CMK (cell line): ENCODE measurements around the gene USP40.

Experiments
- DNase-seq: peaks from one replicate; pipeline ENCODE4 v3.0.0-alpha.2; 2010; ENCODE audit warnings: low read depth

The USP40 gene

DNA sequence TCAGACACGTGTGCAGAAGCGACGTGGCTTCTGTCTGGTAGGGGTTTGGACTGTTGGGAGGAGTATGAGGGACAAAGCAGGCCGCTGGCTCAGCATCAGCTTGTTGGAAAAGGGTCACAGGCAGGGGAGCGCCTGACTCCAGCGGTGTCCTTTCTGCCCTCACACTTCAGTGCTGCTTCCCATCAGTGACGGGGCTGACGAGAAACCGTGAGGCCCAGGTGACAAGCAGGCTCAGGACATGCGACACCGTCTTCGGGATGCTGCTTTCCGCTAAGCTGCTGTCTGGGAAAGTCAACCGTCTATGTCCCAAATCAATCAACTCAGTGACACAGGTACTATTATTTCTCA, 90.5 kb downstream of the USP40 start:
- DNase-seq, result no peak

DNA sequence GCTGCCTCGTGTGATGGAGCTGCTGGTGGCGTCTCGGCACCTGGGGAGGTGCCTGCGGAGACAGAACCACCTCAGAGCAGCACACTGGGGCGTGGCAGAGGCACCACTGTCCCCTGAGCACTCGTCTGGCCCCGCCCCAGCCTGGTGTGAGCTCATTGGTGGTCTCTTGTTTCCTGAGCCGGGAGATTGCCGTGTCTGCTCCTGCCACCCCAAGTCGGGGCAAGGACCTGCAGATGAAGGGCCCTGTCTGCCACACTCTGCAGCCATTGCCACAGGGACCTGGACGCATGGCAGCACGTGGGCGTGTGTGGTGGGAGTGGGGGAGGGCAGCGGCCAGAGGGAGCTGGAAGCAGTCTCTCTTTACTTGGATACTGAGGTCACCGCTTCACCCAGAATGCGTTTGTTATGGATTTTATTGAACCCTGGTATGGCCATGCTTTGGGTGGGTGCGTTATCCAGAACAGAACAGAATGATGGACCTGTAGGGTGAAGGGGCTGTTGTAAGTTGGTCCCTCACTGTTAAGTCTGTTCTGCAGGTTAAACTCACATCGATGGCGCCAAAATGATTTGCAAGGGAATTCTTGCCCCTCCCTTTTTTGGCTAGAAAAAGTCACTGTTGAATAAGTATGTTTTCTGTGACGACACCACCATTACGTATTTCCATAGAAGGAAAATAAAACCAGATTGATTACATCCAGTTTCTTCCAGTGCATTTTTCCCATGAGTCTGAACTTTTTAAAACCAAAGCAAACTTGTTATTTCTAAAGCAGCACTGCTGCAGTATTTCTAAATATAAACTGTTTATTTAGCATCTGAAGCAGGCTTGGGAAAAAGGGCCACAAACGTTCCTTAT, 92.0 kb downstream of the USP40 start:
- DNase-seq, result no peak

DNA sequence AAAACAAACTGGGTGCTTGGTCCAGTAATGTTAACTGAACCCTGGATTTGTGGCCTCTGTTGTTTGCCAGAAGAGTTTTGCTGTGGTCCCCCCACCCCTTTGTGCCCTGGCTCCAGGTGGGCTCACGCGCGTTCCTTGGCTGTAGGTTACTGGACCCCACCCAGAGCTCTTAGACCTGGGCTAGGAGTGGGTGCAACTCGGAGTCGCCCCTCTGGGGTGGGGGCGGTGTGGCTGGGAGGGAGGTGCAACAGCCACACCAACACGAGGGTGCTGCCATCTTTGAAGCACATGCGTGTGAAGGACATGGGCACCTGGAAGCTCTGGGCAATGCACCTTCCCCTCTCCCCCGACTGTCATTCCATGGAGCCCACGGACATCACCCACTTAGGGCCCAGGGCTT, 92.7 kb downstream of the USP40 start:
- no peak for DNase-seq

DNA sequence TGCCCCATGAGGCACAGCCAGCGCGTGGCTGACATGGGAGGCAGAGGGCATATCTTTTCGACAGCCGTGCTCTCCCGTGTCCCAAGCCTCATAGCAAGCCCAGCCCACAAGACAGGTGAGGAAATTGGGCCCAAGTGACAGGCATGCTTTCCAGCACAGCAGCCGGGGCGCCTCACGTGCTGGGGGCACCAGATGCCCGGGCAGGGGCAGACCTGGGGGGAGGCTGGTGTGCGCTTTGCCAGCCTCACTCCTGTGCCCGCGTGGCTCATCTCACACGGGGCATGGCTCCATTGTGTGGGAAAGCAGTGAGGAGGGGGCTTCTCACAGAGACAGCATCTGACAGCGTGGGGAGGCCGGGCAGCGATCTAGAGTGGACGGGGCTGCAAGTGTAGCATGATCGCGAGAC, 93.2 kb downstream of the USP40 start:
- no peak for DNase-seq

- no peak for DNase-seq
Measured at GRCh38 chr2:233471291-233472035, 95.1 kb downstream of the USP40 start.

GRCh38 chr2:233470839-233471238, 95.7 kb downstream of the USP40 start:
- DNase-seq, result no peak

- DNase-seq, result no peak
Measured at GRCh38 chr2:233470011-233470687, 96.4 kb downstream of the USP40 start.

DNA sequence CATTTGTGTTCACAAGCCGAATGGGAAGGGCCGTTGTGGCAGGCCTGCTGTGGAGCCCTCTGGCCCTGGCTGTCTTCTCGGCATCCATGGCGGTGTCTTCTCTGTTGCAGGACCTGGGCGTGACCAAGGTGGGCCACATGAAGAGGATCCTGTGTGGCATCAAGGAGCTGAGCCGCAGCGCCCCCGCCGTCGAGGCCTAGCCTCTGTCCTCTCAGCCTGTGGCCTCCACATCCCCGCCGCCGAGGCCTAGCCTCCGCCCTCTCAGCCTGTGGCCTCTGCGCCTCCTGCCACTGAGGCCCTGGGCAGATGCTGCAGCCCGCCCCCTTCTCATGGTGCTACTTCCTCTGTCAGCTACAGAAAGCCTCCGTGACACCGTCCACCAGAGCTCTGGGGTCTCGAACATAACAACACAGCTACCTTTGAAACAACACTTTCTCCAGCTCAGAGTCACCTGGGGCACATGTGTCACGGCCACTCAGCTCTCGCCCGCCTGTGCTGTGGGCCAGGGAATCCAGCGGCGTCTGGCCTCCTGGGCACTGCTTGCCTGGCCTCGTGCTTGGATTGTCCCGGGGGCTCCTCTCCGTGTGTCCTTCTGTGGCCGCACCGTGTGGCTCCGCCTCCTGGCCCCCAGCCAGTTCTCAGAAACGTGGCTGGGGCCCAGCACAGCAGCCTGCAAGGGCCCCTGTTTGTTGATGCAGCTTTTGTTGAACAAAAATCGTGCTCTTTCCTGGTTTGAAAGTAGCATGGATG, 97.1 kb downstream of the USP40 start:
- DNase-seq, result no peak

DNA sequence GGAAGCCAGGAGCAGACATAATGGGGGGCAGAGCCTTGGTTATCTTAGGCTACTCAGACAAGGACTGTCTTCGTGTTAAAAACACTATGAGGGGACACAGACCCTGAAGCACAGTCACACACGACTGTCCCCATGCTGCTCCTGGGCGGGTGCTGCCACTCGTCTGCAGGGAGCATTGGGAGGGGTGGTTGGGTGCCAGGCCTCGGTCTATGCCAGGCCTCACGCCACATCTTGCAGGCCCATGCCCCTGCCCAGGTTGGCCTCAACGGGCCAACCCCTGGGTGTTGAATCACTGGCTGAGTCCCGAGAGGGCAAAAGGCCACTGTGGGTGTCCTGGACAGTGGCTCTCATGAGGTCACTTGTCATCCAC, 97.9 kb downstream of the USP40 start:
- DNase-seq, result no peak

- no peak for DNase-seq
Measured at GRCh38 chr2:233468047-233468740, 98.4 kb downstream of the USP40 start.

DNA sequence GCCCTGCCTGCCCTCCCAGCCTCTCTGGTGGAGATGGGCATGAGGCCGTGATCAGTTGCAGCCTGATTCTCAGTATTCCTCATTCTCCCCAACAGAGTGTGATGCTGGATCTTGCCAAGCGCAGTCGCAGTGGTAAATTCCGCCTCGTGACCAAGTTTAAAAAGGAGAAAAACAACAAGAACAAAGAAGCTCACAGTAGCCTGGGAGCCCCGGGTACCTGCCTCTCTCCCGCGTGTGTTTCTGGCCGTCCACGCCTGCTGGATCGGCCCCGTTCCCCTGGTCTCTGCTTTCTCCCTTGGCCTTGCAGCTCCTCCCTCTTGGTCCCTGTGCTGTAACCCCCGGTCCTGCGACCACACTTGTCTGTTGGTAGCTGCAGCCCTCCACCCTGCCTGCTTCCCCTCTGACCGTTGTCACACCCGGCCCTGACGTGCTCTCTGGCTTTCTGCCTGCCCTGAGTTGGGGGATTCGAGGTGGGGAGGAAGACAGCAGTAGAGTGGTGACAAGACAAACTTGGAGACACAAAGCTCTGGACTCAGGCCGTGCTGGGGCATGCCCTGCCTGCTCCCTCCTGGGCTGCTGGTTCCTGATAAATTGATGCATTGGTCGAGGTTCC, 99.5 kb downstream of the USP40 start:
- no peak for DNase-seq

DNA sequence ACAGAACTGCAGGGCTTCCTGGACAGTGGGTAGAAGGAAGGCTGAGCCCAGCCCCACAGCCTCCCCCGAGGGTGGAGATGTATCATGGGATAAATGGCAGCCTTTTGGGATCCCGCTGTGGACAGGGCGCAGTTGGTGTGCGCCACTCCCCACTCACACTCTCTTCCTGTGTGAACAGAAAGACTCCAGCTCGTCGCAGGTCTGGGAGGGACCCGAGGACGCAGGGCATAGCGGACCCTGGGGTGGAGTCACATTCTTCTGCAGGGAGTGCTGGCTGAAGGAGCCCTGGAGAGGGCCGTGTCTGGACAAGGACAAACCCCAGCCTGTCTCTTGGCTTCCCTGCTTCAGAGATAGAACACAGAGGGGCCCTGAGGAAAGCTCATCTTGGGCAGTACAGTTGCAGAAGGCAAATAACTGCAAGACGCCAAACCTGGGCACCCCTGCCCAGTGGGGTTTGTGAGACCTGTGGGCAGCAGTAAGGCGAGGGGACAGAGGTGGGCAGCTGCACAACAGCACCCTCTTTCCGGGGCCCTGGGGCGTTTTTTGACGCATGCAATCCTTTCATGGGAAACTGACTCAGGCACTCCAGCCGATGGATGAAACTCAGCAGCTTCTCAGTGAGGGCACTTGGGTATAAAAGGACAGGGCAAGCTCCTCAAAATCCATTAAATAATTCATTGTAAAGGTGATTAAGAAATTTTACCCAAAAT, 101.9 kb downstream of the USP40 start:
- DNase-seq, result no peak

DNA sequence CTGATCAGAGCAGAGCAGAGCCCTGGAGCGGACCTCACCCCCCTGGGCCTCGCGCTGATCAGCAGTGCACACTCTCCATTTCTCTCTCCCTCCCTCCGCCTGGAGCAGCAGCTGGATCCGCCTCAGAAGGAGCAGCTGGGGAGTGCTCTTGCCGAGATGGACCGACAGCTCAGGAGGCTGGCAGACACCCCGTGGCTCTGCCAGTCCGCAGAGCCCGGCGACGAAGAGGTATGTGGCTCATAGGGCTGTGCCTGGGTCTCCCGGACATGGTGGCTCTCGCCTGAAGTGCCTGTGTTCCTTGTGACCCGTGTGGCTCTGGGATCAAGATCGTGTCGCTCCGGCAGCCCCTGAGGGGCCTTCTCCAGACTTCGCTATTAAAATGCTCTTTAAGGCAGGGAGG, 102.5 kb downstream of the USP40 start:
- DNase-seq, result no peak

DNA sequence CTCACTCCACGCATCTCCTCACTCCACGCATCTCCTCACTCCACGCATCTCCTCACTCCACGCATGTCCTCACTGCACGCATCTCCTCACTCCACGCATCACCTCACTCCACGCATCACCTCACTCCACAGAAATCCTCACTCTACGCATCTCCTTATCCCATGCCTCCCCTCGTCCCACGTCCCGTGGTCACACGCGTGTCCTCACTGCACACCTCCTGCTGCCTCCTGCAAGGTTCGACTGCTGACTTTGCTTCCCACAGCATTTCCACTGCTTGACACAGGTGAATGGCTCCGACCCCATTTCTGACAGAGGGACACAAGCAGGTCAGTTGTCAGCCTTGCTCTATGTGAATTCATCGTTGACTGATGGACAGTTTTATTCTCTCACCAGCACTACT, 103.0 kb downstream of the USP40 start:
- DNase-seq, result no peak

GRCh38 chr2:233462826-233463470, 103.6 kb downstream of the USP40 start:
- DNase-seq, result no peak

GRCh38 chr2:233462202-233462785, 104.3 kb downstream of the USP40 start:
- no peak for DNase-seq

DNA sequence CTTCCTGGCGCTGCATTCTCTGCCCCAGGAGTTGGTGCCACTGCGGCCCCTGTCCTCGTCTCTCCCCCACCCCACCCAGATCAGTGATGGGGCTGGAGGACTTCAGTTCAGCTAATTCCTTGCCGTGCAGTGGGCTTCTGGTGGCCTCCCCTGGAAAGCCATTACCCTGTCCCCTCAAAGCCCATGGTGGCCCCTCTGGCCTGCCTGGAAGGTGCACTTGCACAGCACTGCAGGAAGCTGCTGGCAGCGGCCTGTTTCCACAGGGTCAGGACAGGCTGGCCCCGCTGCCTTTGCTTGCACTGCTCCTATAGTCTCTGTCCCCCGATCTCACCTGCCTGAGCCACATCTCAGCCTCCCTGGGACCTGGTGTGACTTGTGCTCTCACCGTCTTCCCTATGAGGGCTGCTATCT, 105.1 kb downstream of the USP40 start:
- DNase-seq, result no peak

GRCh38 chr2:233460726-233461441, 105.7 kb downstream of the USP40 start:
- DNase-seq, result no peak

- no peak for DNase-seq
Measured at GRCh38 chr2:233459426-233459825, 107.2 kb downstream of the USP40 start.
